ENCODE results near the gene DACH1. TPM values are rescaled to one million over a fixed set of nuclear protein-coding genes. Genes with fewer than 3 reads are reported as not detected.

DACH1 gene
- total and polyA plus RNA-seq, 11 donors: 1.2 to 3.8 (median 2.1) TPM

- Histone ChIP-seq H3K4me3 (no peak overlapping the region), H3K27ac (no peak overlapping the region), H3K36me3 (no peaks in the 10 kb centered on the region), H3K27me3 (no peaks in the 10 kb centered on the region), H3K9me3 (no peaks in the 10 kb centered on the region), H3K4me1 (peaks cover 0 to 9% (median 0%) of the 10 kb centered on the region in 12 donors)
- DNase-seq (no peak), ATAC-seq (no peak)
- 85 to 97% (median 92%) methylated on average over 2 of the region's 2 CpGs for WGBS, 4 donors
- intact Hi-C loops (cut with DNase I): loop anchor here in 5 of 10 donors (5.0 to 10.0 kb wide), 7 partner anchors 382 to 914 kb away; no protein-coding TSS in a partner anchor
- TF ChIP-seq CTCF (IDR thresholded peaks at IDR 0.05) (no peak), POLR2A (IDR thresholded peaks at IDR 0.05) (no peak)
Measured at GRCh38 chr13:71876648-71877255, 9.7 kb upstream of the DACH1 start.

- H3K27ac ChIP-seq: no peak overlapping the region
- H3K27me3 ChIP-seq: no peaks in the 10 kb centered on the region
- H3K9me3 ChIP-seq: no peaks in the 10 kb centered on the region
- no peak for ATAC-seq
- H3K4me1 ChIP-seq: peaks cover 0 to 9% (median 0%) of the 10 kb centered on the region in 12 donors
- TF ChIP-seq POLR2A (IDR thresholded peaks at IDR 0.05) (no peak), CTCF (IDR thresholded peaks at IDR 0.05) (no peak)
- H3K36me3 ChIP-seq: no peaks in the 10 kb centered on the region
- no peak overlapping the region for H3K4me3 ChIP-seq
- DNase-seq: no peak
- intact Hi-C loops (cut with DNase I): loop anchor here in 5 of 10 donors (5.0 to 10.0 kb wide), 7 partner anchors 381 to 914 kb away; no protein-coding TSS in a partner anchor
- WGBS, 4 donors: 92 to 96% (median 94%) methylated on average over 5 of the region's 5 CpGs
Measured at GRCh38 chr13:71875823-71876222, 8.8 kb upstream of the DACH1 start.

- Histone ChIP-seq H3K4me1 (peaks cover 0 to 8% (median 0%) of the 10 kb centered on the region in 12 donors), H3K27me3 (no peaks in the 10 kb centered on the region), H3K4me3 (no peak overlapping the region), H3K9me3 (no peaks in the 10 kb centered on the region), H3K36me3 (no peaks in the 10 kb centered on the region), H3K27ac (no peak overlapping the region)
- ATAC-seq (no peak), DNase-seq (no peak)
- WGBS, 4 donors: 84 to 87% (median 85%) methylated on average over 2 of the region's 2 CpGs
- intact Hi-C loops (cut with DNase I): loop anchor here in 3 of 10 donors (5.0 to 10.0 kb wide), 5 partner anchors 380 to 910 kb away; no protein-coding TSS in a partner anchor
- TF ChIP-seq CTCF (IDR thresholded peaks at IDR 0.05) (no peak), POLR2A (IDR thresholded peaks at IDR 0.05) (no peak)
Measured at GRCh38 chr13:71874458-71874857, 7.5 kb upstream of the DACH1 start.

- no peak overlapping the region for H3K4me3 ChIP-seq
- TF ChIP-seq POLR2A (IDR thresholded peaks at IDR 0.05) (no peak), CTCF (IDR thresholded peaks at IDR 0.05) (no peak)
- intact Hi-C loops (cut with DNase I): loop anchor here in 3 of 10 donors (5.0 to 10.0 kb wide), 5 partner anchors 379 to 909 kb away; no protein-coding TSS in a partner anchor
- DNase-seq (no peak), ATAC-seq (no peak)
- H3K36me3 ChIP-seq: no peaks in the 10 kb centered on the region
- H3K27me3 ChIP-seq: peaks cover 0 to 5% (median 0%) of the 10 kb centered on the region in 9 donors
- H3K9me3 ChIP-seq: no peaks in the 10 kb centered on the region
- no peak overlapping the region for H3K27ac ChIP-seq
- WGBS, 4 donors: 83 to 89% (median 87%) methylated on average over 5 of the region's 5 CpGs
- H3K4me1 ChIP-seq: peaks cover 0 to under 1% (median 0%) of the 10 kb centered on the region in 12 donors
Measured at GRCh38 chr13:71873418-71874247, 6.6 kb upstream of the DACH1 start.
